ENCODE measurements around the gene FRAT2. TPM values are rescaled to one million over a fixed set of nuclear protein-coding genes. Genes with fewer than 3 reads are reported as not detected.
"Not testable (repeated sequence)": the region's sequence is repeated elsewhere in the genome, so short reads cannot be mapped to it uniquely, and the experiment has no call there.

FRAT2 gene
- total RNA-seq, 1 donor = 5.2 TPM

DNA sequence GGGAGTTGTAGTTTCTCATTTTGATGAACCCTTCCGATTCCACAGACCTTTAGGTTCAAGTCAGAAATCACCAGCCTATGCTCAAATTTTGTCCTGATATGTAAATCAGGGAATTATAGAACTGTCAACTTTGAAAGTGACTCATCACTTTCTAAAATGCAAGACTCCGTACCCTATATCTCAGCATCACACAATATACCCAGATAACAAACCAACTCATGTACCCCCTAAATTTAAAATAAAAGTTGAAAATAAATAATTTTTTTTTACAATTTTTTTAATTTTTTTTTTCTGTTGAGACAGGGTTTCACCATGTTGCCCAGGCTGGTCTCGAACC, 41.7 kb downstream of the FRAT2 start:
- DNase-seq (ENCODE audit: low read depth) = no peak
- TF ChIP-seq, protein P1, sequence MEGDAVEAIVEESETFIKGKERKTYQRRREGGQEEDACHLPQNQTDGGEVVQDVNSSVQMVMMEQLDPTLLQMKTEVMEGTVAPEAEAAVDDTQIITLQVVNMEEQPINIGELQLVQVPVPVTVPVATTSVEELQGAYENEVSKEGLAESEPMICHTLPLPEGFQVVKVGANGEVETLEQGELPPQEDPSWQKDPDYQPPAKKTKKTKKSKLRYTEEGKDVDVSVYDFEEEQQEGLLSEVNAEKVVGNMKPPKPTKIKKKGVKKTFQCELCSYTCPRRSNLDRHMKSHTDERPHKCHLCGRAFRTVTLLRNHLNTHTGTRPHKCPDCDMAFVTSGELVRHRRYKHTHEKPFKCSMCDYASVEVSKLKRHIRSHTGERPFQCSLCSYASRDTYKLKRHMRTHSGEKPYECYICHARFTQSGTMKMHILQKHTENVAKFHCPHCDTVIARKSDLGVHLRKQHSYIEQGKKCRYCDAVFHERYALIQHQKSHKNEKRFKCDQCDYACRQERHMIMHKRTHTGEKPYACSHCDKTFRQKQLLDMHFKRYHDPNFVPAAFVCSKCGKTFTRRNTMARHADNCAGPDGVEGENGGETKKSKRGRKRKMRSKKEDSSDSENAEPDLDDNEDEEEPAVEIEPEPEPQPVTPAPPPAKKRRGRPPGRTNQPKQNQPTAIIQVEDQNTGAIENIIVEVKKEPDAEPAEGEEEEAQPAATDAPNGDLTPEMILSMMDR (IDR thresholded peaks at IDR 0.05; ENCODE audit: insufficient read depth, low read depth, low read length) = no peak
- no peak overlapping the region for H3K4me3 ChIP-seq (ENCODE audit: low read depth, low read length)

DNA sequence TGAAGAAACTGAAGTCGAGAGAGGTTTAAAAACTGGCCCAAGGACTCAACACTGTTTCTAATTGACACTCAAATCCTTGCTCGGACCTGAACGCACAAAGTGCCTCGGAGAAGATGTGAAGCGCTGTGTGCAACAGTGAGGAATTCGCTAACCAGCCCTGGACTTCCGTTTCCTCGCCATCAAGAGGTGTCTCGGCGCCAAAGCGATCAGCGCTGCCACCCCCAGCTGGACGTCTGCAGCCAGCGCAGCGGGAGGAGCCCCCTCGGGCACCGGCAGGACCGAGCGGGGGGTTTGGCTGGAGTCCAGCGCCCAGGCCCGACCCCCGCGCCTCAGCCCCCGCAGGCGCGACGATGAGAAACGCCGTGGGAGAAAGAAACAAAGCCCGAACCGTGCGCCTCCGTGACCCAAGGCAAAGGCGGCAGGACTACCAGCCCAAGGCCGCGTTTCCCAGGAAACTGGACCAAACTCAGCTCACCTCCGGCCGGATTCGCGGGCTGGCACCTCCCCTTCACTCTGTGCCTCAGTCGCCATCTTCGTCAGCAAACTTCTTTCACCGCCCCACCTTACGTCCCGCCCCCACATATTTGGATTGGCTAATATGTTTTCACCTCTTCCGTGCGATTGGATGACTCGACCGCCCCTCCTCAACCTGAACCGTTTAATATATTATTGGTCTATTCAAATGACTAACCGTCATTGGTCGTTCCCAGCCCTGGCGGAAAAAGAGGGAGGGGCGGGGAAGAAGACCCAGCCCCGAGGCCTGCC, 42.2 kb downstream of the FRAT2 start, which contains the start of gene ARHGAP19:
Gene ARHGAP19, minus strand, starts transcription at position 541 of the 765 bp plus-strand sequence. Its CDS starts 10 bp downstream, at position 531.
- H3K4me3 ChIP-seq (ENCODE audit: low read depth, low read length) = peak within 1 kb of the TSS; percentile 80
- TF ChIP-seq, protein P1 (IDR thresholded peaks at IDR 0.05; ENCODE audit: insufficient read depth, low read depth, low read length) = peak; percentile 33
- peak; percentile 99 for DNase-seq (ENCODE audit: low read depth)

DNA sequence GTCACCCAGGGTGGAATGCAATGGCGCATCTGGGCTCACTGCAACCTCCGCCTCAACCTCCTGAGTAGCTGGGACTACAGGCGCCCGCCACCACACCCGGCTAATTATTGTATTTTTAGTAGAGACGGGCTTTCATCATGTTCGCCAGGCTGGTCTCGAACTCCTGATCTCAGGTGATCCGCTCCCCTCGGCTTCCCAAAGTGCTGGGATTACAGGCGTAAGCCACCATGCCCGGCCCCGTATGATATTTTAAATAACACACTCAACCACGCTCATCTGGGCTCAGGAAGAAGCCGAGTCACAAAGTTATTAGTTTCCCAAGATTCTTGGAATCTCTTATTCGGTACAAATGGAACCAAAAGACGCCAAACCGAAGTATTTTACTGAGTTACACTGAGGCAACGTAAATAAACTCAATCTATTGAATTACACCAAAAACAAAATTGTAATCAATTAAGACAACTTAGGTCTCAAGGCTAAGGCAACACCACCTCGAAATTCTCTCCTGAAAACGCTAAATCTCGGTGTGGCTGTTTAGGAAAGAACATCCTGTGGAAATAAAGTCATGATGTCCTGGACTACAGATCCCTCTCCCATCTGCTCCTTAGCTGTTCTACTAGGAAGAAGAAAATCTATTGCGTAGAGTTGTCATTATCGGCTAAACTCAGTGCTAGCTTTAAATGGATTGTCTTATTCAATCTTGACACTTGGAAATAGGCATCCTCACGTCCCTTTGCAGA, 43.0 kb downstream of the FRAT2 start:
- TF ChIP-seq, protein P1 (IDR thresholded peaks at IDR 0.05; ENCODE audit: insufficient read depth, low read depth, low read length) = no peak
- DNase-seq (ENCODE audit: low read depth) = no peak
- H3K4me3 ChIP-seq (ENCODE audit: low read depth, low read length) = peak overlapping the region; percentile 80

DNA sequence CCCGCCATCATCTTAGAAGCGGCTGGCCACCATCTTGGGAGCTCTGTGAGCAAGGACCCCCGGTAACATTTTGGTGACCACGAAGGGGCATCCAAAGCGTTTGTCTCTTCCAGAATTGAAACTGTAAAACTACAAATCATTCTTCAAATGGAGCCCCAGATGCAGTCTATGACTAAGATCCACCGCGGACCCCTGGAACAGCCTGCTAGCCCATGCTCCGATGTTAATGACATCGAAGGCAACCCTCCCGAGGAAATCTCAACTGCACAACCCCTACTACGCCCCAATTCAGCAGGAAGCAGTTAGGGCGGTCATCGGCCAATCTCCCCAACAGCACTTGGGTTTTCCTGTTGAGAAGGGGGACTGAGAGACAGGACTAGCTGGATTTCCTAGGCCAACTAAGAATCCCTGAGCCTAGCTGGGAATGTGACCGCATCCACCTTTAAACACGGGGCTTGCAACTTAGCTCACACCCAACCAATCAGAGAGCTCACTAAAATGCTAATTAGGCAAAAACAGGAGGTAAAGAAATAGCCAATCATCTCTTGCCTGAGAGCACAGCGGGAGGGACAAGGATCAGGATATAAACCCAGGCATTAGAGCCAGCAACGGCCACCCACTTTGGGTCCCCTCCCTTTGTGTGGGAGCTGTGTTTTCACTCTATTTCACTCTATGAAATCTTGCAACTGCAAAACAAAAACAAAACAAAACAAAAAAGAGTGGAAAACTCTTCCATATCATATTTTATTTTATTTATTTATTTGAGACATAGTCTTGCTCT, 43.8 kb downstream of the FRAT2 start:
- H3K4me3 ChIP-seq (ENCODE audit: low read depth, low read length) = peak overlapping the region; percentile 80
- DNase-seq (ENCODE audit: low read depth) = not testable (repeated sequence)

DNA sequence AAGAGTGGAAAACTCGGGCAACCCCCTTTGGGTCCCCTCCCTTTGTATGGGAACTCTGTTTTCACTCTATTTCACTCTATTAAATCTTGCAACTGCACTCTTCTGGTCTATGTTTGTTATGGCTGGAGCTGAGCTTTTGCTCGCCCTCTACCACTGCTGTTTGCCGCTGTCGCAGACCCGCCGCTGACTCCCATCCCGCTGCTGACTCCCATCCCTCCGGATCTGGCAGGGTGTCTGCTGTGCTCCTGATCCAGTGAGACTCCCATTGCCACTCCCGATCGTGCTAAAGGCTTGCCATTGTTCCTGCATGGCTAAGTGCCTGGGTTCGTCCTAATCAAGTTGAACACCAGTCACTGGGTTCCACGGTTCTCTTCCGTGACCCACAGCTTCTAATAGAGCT, 44.5 kb downstream of the FRAT2 start:
- not testable (repeated sequence) for H3K4me3 ChIP-seq (ENCODE audit: low read depth, low read length); DNase-seq (ENCODE audit: low read depth)

Small RNA genes within 50 kb of the gene (small RNA-seq; reads per million reads assigned to genes)
- not detected for gene RF00017

Other genes starting within 250 kb of the FRAT2 start
- gene SLIT1, start 148.8 kb downstream of the FRAT2 start, total RNA-seq = under 0.01 TPM in 1 of 2 replicates, not detected in the other
- 8.1 and 13.4 TPM in 2 replicates for gene ARHGAP19, start 42.1 kb downstream of the FRAT2 start, total RNA-seq
- 1.7 and 2.3 TPM in 2 replicates for gene FRAT1, start 15.5 kb downstream of the FRAT2 start, total RNA-seq
- gene RRP12, start 66.6 kb upstream of the FRAT2 start, total RNA-seq = 23.2 and 25.5 TPM in 2 replicates
- 378 and 443 TPM in 2 replicates for gene PGAM1, start 91.5 kb upstream of the FRAT2 start, total RNA-seq
- 41.5 and 44.8 TPM in 2 replicates for gene EXOSC1, start 111.3 kb upstream of the FRAT2 start, total RNA-seq
- 60.6 and 69.1 TPM in 2 replicates for gene ZDHHC16, start 111.4 kb upstream of the FRAT2 start, total RNA-seq
- gene MMS19, start 163.7 kb upstream of the FRAT2 start, total RNA-seq = 64.1 and 82.0 TPM in 2 replicates
- 30.2 and 30.3 TPM in 2 replicates for gene UBTD1, start 164.2 kb upstream of the FRAT2 start, total RNA-seq
- gene ANKRD2, start 238.1 kb upstream of the FRAT2 start, total RNA-seq = 0.32 and 0.86 TPM in 2 replicates
- gene HOGA1, start 249.7 kb upstream of the FRAT2 start, total RNA-seq = 0.32 and 0.86 TPM in 2 replicates

Data from fibroblast of villous mesenchyme (primary cell).